SW 1271 (cell line): Measurements from ENCODE around the gene PLD5.
"Not testable (repeated sequence)": the region's sequence is repeated elsewhere in the genome, so short reads cannot be mapped to it uniquely, and the experiment has no call there.

Experiments used
- DNase-seq, 2 experiments: peaks; one replicate each; lab custom pipeline; 2025; lab: John Stamatoyannopoulos, UW

The PLD5 gene

GRCh38 chr1:242212401-242212800 is 312.1 kb downstream of the PLD5 start:
- no peak for DNase-seq

DNA sequence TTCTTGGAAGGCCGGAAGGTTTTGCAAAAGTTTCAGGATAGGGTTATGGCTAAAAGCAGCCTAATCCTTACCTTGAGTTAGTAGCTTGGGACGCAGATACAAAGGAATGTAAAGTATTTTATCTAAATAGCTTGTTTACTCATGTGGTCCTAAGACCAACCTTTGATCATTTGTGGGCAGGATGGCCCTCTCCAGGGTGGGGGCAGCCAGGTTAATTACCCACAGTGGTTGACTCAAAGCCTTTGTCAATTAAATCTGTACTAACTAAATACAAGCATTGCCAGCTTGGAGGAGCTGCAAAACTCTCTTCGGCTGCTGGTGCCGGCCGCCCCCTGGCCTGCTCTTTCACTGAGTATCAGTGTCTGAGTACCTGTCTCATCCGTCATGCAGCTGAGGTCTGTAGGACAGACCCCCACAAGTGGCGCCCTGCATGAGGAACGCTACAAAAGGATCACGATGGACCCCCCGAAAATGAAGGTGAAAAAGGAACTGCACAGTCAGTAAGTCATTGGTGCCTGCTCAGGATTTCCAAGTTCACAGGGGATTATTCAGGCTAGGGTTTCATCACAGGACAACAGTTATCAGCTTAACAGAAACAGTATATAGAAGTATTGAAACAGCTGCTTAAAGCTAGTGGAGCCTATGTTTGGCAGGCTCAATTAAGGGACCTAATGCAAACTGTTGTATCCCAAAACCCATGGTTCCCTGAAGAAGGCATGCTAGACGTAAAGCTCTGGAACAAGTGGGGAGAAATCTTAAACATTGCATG is 313.1 kb downstream of the PLD5 start:
- no peak for DNase-seq

GRCh38 chr1:242210316-242210715 is 314.2 kb downstream of the PLD5 start:
- DNase-seq, result not testable (repeated sequence)

DNA sequence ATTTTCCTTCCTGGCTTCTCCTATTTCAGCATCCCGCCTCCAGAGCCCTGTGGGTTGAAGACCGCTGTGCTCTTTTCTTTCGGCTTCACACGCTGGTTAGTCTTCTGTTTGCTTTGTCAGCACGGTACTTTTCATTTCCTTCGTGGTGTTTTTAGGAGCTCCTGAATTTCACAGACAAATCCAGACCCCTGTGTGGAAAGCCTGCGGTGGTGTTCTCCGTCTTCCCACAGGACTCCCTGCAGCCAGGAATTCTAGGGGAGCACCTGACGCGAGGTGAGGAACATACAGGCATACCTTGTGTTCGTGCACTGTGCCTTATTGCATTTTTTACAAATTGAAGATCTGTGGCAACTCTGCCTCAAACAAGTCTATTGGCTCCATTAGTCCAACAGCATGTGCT is 315.4 kb downstream of the PLD5 start:
- no peak for DNase-seq

- no peak for DNase-seq
Observed at GRCh38 chr1:242208021-242208420, 316.5 kb downstream of the PLD5 start.

DNA sequence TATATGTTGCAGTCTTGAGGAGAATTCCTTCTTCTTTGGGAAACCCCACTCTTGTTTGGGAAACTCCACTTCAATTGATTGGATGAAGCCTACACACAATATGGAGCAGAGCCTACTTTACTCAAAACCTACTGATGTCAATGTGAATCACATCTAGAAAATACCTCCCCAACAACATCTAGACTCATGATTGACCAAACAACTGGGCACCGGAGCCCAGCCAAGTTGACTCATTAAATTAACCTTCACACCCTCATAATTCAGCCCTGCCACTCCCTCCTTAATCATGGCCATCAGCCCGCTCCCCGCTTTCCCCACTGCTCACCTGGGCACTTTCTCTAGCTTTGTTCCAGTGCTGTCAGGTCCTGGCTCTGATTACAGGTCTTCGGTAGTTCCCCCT is 317.5 kb downstream of the PLD5 start:
- no peak for DNase-seq

- no peak for DNase-seq
Observed at GRCh38 chr1:242205622-242206489, 318.6 kb downstream of the PLD5 start.

DNA sequence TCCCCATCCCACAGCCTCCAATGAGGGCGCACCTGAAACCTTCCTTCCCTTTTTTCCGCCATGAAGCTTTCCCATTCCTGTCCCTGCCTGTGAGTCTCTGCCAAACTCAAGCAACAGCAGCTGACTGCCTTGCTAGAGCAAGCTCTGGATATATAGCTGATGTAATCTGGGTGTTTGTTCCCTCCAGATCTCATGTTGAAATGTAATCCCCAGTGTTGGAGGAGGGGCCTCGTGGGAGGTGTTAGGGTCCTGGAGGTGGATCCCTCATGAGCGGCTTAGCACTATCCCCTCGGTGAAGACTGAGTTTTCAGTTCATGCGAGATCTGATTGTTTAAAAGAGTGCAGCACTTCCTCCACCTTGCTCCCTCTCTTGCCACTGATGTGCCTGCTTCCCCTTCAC is 321.2 kb downstream of the PLD5 start:
- DNase-seq, result no peak

- DNase-seq, result no peak
Observed at GRCh38 chr1:242201090-242201489, 323.4 kb downstream of the PLD5 start.

- no peak for DNase-seq
Observed at GRCh38 chr1:242199776-242200458, 324.6 kb downstream of the PLD5 start.

- no peak for DNase-seq
Observed at GRCh38 chr1:242197907-242198820, 326.3 kb downstream of the PLD5 start.

- DNase-seq, result no peak
Observed at GRCh38 chr1:242196914-242197313, 327.6 kb downstream of the PLD5 start.

GRCh38 chr1:242196101-242196500 is 328.4 kb downstream of the PLD5 start:
- DNase-seq, result no peak

- DNase-seq, result no peak
Observed at GRCh38 chr1:242189591-242189990, 334.9 kb downstream of the PLD5 start.

DNA sequence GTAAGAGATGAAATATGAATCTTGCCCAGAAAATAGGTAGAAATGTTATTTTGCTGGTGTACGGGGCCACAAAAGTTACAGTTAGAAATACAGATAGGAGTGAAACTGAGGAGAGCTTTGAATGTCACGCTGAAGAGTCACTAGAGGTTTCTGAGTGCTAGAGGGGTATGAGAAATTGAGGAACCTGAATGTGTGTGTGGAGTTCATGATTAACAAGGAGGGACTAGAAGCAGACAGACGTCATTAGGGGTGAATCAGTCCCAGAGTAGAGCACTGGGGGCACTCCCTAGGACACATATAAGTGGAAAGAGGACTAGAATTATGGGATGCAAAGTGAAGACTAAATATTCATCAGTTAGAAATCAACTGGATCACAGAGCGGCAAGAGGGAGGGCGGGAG is 336.7 kb downstream of the PLD5 start:
- DNase-seq, result no peak

GRCh38 chr1:242187171-242187570 is 337.3 kb downstream of the PLD5 start:
- DNase-seq, result no peak

- no peak for DNase-seq
Observed at GRCh38 chr1:242185731-242186130, 338.8 kb downstream of the PLD5 start.

GRCh38 chr1:242184955-242185354 is 339.5 kb downstream of the PLD5 start:
- DNase-seq, result no peak

- not testable (repeated sequence) for DNase-seq
Observed at GRCh38 chr1:242179767-242180166, 344.7 kb downstream of the PLD5 start.

GRCh38 chr1:242178924-242179708 is 345.4 kb downstream of the PLD5 start:
- DNase-seq, result no peak

- DNase-seq, result no peak
Observed at GRCh38 chr1:242178436-242178835, 346.1 kb downstream of the PLD5 start.
